ENCODE results near the gene RNF130. TPM values are rescaled to one million over a fixed set of nuclear protein-coding genes. Genes with fewer than 3 reads are reported as not detected.

The RNF130 gene
- total and polyA plus RNA-seq, 2 of the 13 experiments (the other 11 are each of a cell fraction or from before 2014, with no cell fraction given) = 28.2 to 28.3 TPM

GRCh38 chr5:180081481-180081880 lies 9.9 kb upstream of the RNF130 start:
- FAIRE-seq (peak; percentile 8), DNase-seq (ENCODE audit: low spot score) (peak; percentile 19), ATAC-seq (peak; percentile 76)
- WGBS (ENCODE audit: low lambda C conversion rate) = under 1% methylated on average over 5 of the region's 5 CpGs
- Histone ChIP-seq H3K27ac (ENCODE audit: extremely low read length, insufficient read depth, low read length) (no peak overlapping the region), H2AFZ (ENCODE audit: low read length) (no peak overlapping the region), H3K4me1 (ENCODE audit: insufficient read depth, low read length) (peaks cover 30% of the 10 kb centered on the region), H3K36me3 (replicated peaks in 1 of 2; ENCODE audit: control insufficient read depth in 1 of 2, insufficient read depth in 2 of 2, low read length in 2 of 2) (no peaks in the 10 kb centered on the region), H3K27me3 (ENCODE audit: control insufficient read depth in 1 of 2, insufficient read depth in 2 of 2, low read length in 2 of 2) (peaks cover 5 to 45% of the 10 kb centered on the region in 2 experiments; a peak in 3 of 5 replicates), H3K79me2 (ENCODE audit: insufficient read depth, low read length) (no peaks in the 10 kb centered on the region), H3K9ac (ENCODE audit: insufficient read depth, low read depth, low read length) (no peak overlapping the region), H3K9me3 (ENCODE audit: low read length) (no peaks in the 10 kb centered on the region), H3K4me3 (replicated peaks in 1 of 3; ENCODE audit: insufficient read depth in 1 of 3, low read depth in 2 of 3, low read length in 3 of 3) (peak overlapping the region in 1 of 3 experiments; percentile 17; a peak in 1 of 6 replicates), H4K20me1 (ENCODE audit: insufficient read depth, low read length) (no peaks in the 10 kb centered on the region), H3K4me2 (ENCODE audit: low read depth, low read length) (peak overlapping the region; percentile 65)
- intact Hi-C loops (cut with micrococcal nuclease; ENCODE audit: unreplicated experiment) (no loop called here), in situ Hi-C loops (cut with HindIII; ENCODE audit: extremely low pct_ligation_motif_present, low pct_unique_long_range_greater_than_20kb) (loop anchor here (25.0 kb wide), 1 partner anchor 319 kb away; no protein-coding TSS in a partner anchor)
- ChIA-PET POLR2A (no interaction called here), CTCF (ENCODE audit: low intra/inter-chr PET ratio, low total read pairs) (no interaction called here)
- BruUV-seq (replicated peaks) = no TSS peak
- TF ChIP-seq FOXP4 (CRISPR knock-in tag; IDR thresholded peaks at IDR 0.05) (peak; percentile 39; the same call in 1 of the 2 replicates), HHEX (CRISPR knock-in tag; IDR thresholded peaks at IDR 0.05) (peak; percentile 75), SP5 (CRISPR knock-in tag; IDR thresholded peaks at IDR 0.05; ENCODE audit: borderline replicate concordance, low read depth) (peak; percentile 58; the same call in 1 of the 2 replicates), FOXA3 (CRISPR knock-in tag; IDR thresholded peaks at IDR 0.05) (peak; percentile 37; the same call in 1 of the 2 replicates), ARID3A (IDR thresholded peaks at IDR 0.05; ENCODE audit: low read depth, low read length) (0 out of 2 replicates have a peak, but pooled peaks have one; percentile 16), SAP130 (CRISPR knock-in tag; IDR thresholded peaks at IDR 0.05; ENCODE audit: low read depth) (peak; percentile 18; the same call in 1 of the 2 replicates), LCORL (IDR thresholded peaks at IDR 0.05) (no peak), LCORL (CRISPR knock-in tag; IDR thresholded peaks at IDR 0.05) (peak; percentile 34; the same call in 1 of the 2 replicates), TBX2 (CRISPR knock-in tag; IDR thresholded peaks at IDR 0.05; ENCODE audit: borderline replicate concordance) (0 out of 2 replicates have a peak, but pooled peaks have one; percentile 15), CEBPB (IDR thresholded peaks at IDR 0.05; ENCODE audit: borderline replicate concordance, low read depth, low read length) (0 out of 2 replicates have a peak, but pooled peaks have one; percentile 14), MEF2D (CRISPR knock-in tag; IDR thresholded peaks at IDR 0.05) (0 out of 2 replicates have a peak, but pooled peaks have one; percentile 23), PITX1 (CRISPR knock-in tag; IDR thresholded peaks at IDR 0.05) (peak; percentile 97), SOX5 (CRISPR knock-in tag; IDR thresholded peaks at IDR 0.05; ENCODE audit: borderline replicate concordance) (0 out of 2 replicates have a peak, but pooled peaks have one; percentile 10), TBX3 (IDR thresholded peaks at IDR 0.05; ENCODE audit: borderline replicate concordance) (peak; percentile 56; the same call in 1 of the 2 replicates), ATM (IDR thresholded peaks at IDR 0.05; ENCODE audit: borderline replicate concordance) (no peak), ZNF609 (CRISPR knock-in tag; IDR thresholded peaks at IDR 0.05; ENCODE audit: borderline replicate concordance) (peak; percentile 69; the same call in 1 of the 2 replicates), TEAD3 (CRISPR knock-in tag; optimal IDR thresholded peaks at IDR 0.05; ENCODE audit: borderline replicate concordance) (no peak), FOXP1 (IDR thresholded peaks at IDR 0.05) (peak; percentile 15; the same call in 1 of the 2 replicates), FOXP1 (CRISPR knock-in tag; IDR thresholded peaks at IDR 0.05) (peak; percentile 69; the same call in 1 of the 2 replicates)
